ENCODE data around the gene CMTM4.
"Not testable (repeated sequence)": the region's sequence is repeated elsewhere in the genome, so short reads cannot be mapped to it uniquely, and the experiment has no call there.

The CMTM4 gene

DNA sequence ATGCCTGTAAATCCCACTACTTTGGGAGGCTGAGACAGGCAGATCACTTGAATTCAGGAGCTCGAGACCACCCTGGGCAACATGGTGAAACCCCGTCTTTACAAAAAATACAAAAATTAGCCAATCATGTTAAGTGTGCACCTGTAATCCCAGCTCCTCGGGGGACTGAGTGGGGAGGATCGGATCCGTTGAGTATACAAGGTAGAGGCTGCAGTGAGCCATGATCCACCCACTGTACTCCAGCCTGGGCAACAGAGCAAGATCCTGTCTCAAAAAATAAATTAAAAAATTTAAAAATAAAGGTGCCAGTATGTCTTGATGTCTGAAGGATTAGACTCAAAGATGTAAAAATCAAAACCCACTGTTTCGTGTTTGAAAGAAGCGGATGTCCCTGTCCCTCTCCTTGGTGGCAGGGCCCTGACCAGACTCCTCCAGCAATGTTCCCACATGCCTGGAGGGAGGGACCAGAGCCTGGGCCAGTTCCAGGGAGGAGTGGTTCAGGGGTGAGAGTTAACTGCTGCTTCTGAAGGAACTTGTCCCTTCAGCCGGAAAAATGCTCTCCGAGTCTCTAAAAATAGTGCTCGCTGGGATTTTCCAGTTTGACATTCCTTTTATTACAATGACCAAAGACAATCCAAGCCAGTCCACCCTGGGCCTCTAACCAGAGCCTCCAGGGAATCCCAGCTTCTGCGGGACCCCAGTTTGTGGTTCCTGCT lies 9.4 kb upstream of the CMTM4 start:
- no peak for DNase-seq (ENCODE audit: low read depth)

GRCh38 chr16:66703406-66704215 lies 7.1 kb upstream of the CMTM4 start:
- DNase-seq (ENCODE audit: low read depth): peak; percentile 42

DNA sequence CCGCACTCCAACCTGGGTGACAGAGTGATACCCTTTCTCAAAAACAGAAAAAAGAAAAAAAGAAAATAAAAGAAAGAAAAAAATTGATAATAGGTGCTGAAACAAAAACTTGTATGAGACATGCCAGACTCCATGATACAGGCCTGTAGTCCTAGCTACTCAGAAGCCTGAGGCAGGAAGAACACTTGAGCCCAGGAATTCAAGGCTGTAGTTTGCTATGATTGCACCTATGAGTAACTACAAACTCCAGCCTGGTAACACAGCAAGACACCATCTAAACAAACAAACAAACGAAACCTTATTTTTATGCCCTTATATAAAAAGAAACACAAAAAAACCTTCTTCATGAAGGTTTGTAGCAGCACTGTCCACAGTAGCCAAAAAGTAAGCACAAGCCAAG lies 5.0 kb upstream of the CMTM4 start:
- no peak for DNase-seq (ENCODE audit: low read depth)

- DNase-seq (ENCODE audit: low read depth): no peak
Measured at GRCh38 chr16:66701026-66701425, 4.5 kb upstream of the CMTM4 start.

- DNase-seq (ENCODE audit: low read depth): no peak
Measured at GRCh38 chr16:66699898-66700297, 3.4 kb upstream of the CMTM4 start.

- no peak for DNase-seq (ENCODE audit: low read depth)
Measured at GRCh38 chr16:66698046-66698445, 1.5 kb upstream of the CMTM4 start.

- no peak for DNase-seq (ENCODE audit: low read depth)
Measured at GRCh38 chr16:66695935-66696668, 441 bp downstream of the CMTM4 start.

DNA sequence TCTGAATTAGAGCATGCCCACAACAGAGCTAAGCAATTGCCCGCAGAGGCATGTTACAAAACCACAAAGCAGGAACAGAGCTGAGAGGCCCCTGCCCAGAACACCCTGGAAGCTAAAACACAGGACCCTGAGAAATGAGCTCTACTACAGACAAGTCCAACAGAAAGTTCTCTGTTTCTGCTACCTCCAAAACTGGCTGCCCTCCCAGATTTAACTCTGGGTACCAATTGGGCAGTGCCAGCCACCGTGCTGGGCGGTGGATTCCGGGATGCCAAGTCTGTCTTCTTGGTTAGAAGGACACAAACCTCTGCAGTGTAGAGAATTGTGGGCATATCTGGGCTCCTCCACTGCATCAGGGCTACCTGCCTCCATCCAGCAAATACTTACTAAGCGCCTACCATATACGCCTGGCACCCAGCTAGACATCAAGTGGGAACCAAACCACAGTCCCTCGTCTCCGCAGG lies 1.0 kb downstream of the CMTM4 start:
- DNase-seq (ENCODE audit: low read depth): no peak

- DNase-seq (ENCODE audit: low read depth): no peak
Measured at GRCh38 chr16:66693149-66693548, 3.4 kb downstream of the CMTM4 start.

DNA sequence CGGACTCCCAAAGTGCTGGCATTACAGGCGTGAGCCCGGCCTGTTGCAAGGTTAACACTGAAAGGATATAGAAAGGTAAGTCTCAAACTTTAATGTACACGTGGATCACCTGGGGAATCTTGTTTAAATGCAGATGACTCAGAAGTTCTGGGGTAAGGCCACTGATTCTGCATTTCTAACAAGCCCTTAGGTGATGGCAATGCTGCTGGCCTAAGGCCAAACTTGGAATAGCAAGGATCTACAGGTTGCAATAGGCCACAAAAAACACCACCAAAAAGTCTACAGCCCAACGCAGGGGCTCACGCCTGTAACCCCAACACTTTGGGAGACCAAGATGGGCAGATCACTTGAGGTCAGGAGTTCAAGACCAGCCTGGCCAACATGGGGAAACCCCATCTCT lies 4.2 kb downstream of the CMTM4 start:
- no peak for DNase-seq (ENCODE audit: low read depth)

- DNase-seq (ENCODE audit: low read depth): no peak
Measured at GRCh38 chr16:66691234-66691633, 5.3 kb downstream of the CMTM4 start.

DNA sequence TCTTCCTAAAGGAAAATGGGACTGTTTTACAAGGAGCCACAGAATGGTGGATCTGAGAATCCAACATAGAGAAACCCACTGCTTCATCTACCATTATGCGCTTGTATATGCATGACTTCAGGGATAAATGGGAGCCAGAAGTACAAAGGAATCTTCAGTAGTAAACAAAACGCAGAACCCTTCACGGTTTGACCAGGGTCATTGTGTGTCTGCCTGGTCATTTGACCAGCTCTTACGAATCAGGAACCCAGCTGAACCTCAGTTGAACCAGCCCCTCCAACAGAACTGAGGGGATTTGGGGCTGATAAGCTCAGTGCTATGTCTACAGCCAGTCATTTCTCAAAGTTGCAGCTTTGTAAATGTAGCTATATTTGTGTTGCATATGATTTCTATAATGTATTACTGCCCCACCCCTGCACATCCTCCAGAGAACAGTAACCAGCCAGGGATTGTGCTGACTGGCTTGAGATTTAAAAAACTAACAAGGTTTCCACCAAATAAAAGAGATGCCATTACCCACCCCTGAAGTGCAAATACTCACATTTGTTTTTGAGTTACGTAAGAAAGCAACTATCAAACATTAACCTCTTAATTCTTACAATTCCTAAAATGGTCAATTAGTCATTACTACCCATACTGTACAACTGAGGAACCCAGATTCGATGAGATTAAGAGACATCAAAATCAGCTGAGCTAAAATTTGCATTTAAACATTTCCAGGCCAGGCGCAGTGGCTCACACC lies 6.3 kb downstream of the CMTM4 start:
- DNase-seq (ENCODE audit: low read depth): no peak

GRCh38 chr16:66689282-66689681 lies 7.3 kb downstream of the CMTM4 start:
- no peak for DNase-seq (ENCODE audit: low read depth)

GRCh38 chr16:66687906-66688625 lies 8.5 kb downstream of the CMTM4 start:
- DNase-seq (ENCODE audit: low read depth): no peak

GRCh38 chr16:66685501-66686115 lies 10.9 kb downstream of the CMTM4 start:
- not testable (repeated sequence) for DNase-seq (ENCODE audit: low read depth)

DNA sequence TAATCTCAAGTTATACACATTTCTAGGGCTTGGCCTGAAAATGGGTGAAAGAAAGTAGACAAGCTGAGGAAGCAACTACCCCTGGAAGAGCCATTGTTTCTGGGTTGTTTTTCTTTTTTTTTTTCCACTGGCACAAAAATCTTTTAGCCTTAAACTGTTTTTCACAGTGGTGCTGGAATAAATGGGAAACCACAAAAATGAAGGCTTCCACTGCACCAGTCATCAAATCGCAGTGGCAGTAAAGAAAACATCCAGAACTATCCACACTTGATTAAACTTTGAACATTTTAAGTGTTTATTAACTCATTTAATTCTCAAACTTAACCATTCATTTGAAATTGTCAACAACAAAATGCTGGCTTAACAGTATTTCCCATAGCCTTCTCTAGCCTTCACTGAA lies 14.3 kb downstream of the CMTM4 start:
- DNase-seq (ENCODE audit: low read depth): peak; percentile 32

DNA sequence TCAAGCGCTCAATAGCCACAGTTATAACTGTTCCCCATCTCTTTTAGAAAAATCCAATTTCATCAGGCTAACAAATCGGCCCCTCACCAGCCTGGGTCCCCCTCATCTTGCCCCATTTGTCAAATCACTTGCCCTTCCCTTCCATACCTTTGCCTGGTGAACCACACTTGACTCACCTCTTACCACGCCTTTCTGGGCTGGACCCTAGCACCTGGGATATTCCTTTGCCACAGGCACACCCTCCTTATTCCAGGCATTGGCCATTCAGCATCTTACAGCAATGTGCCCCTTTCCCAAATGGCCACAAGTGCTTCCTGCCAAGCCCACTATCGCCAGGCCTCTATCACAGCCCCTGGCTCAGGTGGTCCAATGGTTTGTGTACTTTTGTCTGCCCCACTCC lies 14.9 kb downstream of the CMTM4 start:
- no peak for DNase-seq (ENCODE audit: low read depth)

DNA sequence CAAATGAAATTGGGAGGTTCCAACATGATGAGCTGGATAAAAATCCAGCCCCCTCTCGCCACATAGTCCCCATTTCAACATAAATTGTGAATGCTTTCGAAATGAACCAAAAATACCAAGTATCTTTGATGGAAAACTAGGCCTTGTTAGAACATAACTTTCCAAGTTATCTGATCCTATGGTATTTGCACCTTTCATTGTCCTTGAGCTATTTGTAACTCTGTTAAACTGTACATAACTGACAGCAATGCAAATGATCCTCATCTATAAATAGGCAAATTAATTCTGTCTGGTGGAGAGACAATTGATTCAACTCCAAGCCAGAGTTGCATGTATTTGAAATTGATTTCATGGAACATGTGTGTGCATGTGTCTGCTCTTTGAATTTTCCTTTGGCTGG lies 18.2 kb downstream of the CMTM4 start:
- no peak for DNase-seq (ENCODE audit: low read depth)

- DNase-seq (ENCODE audit: low read depth): no peak
Measured at GRCh38 chr16:66677836-66678235, 18.7 kb downstream of the CMTM4 start.

- DNase-seq (ENCODE audit: low read depth): no peak
Measured at GRCh38 chr16:66677179-66677578, 19.4 kb downstream of the CMTM4 start.

GRCh38 chr16:66676599-66676998 lies 19.9 kb downstream of the CMTM4 start:
- no peak for DNase-seq (ENCODE audit: low read depth)
